ENCODE measurements around the gene ZNF383.
"Not testable (repeated sequence)": the region's sequence is repeated elsewhere in the genome, so short reads cannot be mapped to it uniquely, and the experiment has no call there.

The ZNF383 gene

DNA sequence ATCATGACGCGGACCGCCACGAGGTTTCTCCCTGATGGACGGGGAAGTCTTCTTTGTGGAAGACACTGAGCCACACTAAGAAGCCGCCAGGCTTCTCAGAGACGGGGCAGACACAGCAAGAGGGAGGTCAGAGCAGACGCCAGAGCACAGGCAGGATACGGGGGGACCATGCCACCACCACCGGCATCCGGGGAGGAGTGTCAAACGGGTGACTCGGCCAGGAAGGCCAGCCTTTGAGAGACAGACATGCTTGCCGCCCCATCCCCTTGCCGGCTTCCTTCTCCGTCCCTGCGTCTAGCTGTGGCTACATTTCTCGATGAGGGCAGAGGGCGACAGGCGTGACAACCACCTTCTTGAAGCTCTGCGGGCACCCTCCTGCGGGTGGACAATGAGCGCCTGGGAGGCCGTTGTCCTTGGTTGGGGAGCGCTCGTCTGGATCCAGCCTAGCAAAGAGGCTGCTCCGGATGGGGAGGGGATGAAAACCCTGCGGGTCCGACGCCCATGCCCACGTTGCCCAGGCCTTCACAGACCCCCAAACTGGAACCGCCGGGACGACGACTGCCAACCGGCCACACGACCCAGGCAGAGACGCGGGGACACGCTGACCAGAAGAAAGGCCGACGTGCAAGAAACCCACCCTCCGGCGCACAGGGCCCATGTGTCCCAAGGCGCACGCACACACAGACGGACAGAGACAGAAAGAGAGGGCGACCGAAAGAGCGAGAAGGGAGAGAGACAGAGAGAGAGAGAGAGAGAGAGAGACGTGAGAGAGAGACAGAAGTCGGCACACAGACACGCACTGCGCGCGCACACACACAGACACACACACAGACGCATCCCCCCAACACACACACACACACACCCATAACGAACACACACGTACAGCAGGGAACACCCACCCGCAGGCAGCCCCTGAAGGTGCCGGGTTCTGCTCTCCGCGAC is 75.3 kb downstream of the ZNF383 start:
- not testable (repeated sequence) for DNase-seq (ENCODE audit: low spot score)

DNA sequence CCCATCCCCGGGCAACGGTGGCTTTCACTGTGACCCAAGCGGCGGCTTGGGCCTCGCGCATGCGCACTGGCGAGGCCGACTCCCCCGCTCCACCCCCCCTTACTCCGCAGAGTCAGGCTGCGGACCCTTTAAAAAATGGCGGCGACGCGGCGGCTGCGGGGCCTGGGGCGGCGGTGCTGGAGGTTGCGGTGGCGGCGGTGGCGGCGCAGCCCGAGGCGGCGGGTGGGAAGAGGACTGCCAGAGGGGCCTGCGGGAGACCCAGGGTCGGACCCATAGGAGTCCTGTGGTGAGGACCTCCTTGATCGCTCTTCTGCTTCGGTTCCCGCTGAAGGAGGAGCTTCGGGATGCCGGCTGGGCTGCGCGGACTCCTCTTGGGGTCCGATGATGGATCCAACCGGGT is 76.2 kb downstream of the ZNF383 start:
- not testable (repeated sequence) for DNase-seq (ENCODE audit: low spot score)

All from kidney tubule cell (primary cell).